ENCODE data around the gene CREBBP.

Gene CREBBP

GRCh38 chr16:3804426-3805016 lies 76.0 kb downstream of the CREBBP start:
- FAIRE-seq: no peak
- no peak for DNase-seq (ENCODE audit: insufficient read length, low spot score)
- TF ChIP-seq SPI1 (IDR thresholded peaks at IDR 0.05; ENCODE audit: low read depth, low read length) (no peak), POLR2A (IDR thresholded peaks at IDR 0.05; ENCODE audit: low read depth, low read length) (no peak), POLR2AphosphoS5 (IDR thresholded peaks at IDR 0.05; ENCODE audit: low read depth, low read length) (no peak), PAX5 (IDR thresholded peaks at IDR 0.05; ENCODE audit: insufficient read depth, low read length, severe bottlenecking) (no peak), TAF1 (IDR thresholded peaks at IDR 0.05; ENCODE audit: low read depth, low read length) (no peak), POU2F2 (IDR thresholded peaks at IDR 0.05; ENCODE audit: low read depth, low read length) (no peak)

GRCh38 chr16:3800477-3801270 lies 79.8 kb downstream of the CREBBP start:
- FAIRE-seq (no peak), DNase-seq (ENCODE audit: insufficient read length, low spot score) (no peak)
- TF ChIP-seq POLR2A (IDR thresholded peaks at IDR 0.05; ENCODE audit: low read depth, low read length): no peak
- TF ChIP-seq POLR2AphosphoS5 (IDR thresholded peaks at IDR 0.05; ENCODE audit: low read depth, low read length): no peak
- no peak for TF ChIP-seq SPI1 (IDR thresholded peaks at IDR 0.05; ENCODE audit: low read depth, low read length)
- no peak for TF ChIP-seq POU2F2 (IDR thresholded peaks at IDR 0.05; ENCODE audit: low read depth, low read length)
- no peak for TF ChIP-seq TAF1 (IDR thresholded peaks at IDR 0.05; ENCODE audit: low read depth, low read length)
- no peak for TF ChIP-seq PAX5 (IDR thresholded peaks at IDR 0.05; ENCODE audit: insufficient read depth, low read length, severe bottlenecking)

DNA sequence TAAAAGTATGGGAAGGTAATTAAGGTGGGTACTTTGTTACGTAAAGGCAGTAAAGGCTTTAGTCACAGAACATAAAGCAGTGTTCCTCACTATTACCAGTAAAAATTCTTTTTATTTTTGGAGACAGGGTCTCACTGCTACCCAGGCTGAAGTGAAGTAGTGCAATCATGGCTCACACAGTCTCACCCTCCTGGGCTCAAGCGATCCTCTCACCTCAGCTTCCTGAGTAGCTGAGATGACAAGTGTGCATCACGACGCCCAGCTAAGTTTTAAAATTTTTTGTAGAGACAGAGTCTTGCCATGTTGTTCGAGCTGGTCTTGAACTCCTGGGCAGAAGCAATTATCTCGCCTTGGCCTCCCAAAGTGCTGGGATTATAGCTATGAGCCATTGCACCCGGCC lies 80.5 kb downstream of the CREBBP start:
- FAIRE-seq: no peak
- no peak for DNase-seq (ENCODE audit: insufficient read length, low spot score)
- no peak for TF ChIP-seq PAX5 (IDR thresholded peaks at IDR 0.05; ENCODE audit: insufficient read depth, low read length, severe bottlenecking)

DNA sequence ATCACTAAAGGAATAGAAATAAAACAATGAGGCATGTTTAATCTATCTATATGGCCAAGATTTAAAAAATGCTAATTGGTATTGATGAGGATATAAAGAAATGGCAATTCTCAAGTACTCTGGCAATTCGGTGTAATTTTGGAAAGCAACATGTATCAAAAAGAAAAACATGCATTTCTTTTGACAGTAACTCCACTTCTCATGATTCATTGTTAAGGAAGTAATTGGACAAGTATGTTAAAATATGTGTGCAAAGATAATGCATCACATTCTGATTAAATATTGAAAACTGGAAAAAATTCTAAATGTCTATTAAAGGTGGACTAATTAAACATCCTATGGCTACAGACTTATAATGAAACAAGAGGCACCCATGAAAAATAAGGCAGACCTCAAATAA lies 81.2 kb downstream of the CREBBP start:
- no peak for TF ChIP-seq PAX5 (IDR thresholded peaks at IDR 0.05; ENCODE audit: insufficient read depth, low read length, severe bottlenecking)
- DNase-seq (ENCODE audit: insufficient read length, low spot score) (no peak), FAIRE-seq (no peak)

DNA sequence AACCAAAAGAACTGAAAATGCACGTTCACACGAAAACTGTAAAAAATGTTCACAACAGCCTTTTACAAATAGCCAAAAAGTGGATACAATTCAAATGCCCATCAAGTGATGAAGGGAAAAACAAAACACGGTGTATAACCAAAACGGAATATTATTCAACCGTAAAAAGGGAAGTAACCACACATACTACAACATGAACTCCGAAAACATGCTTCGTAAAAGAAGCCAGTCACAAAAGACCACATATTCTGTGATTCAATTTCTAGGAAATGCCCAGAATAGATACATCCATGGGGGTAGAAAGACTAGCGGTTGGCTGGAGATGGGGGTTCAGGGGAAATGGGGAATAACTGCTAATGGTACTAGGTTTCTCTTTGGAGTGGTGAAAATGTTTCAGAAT lies 81.7 kb downstream of the CREBBP start:
- FAIRE-seq (no peak), DNase-seq (ENCODE audit: insufficient read length, low spot score) (no peak)
- TF ChIP-seq POLR2AphosphoS5 (IDR thresholded peaks at IDR 0.05; ENCODE audit: low read depth, low read length) (no peak), POU2F2 (IDR thresholded peaks at IDR 0.05; ENCODE audit: low read depth, low read length) (no peak), POLR2A (IDR thresholded peaks at IDR 0.05; ENCODE audit: low read depth, low read length) (no peak), PAX5 (IDR thresholded peaks at IDR 0.05; ENCODE audit: insufficient read depth, low read length, severe bottlenecking) (no peak), TAF1 (IDR thresholded peaks at IDR 0.05; ENCODE audit: low read depth, low read length) (no peak), SPI1 (IDR thresholded peaks at IDR 0.05; ENCODE audit: low read depth, low read length) (no peak)

- FAIRE-seq (peak; percentile 64), DNase-seq (ENCODE audit: insufficient read length, low spot score) (no peak)
- no peak for TF ChIP-seq SPI1 (IDR thresholded peaks at IDR 0.05; ENCODE audit: low read depth, low read length)
- no peak for TF ChIP-seq TAF1 (IDR thresholded peaks at IDR 0.05; ENCODE audit: low read depth, low read length)
- TF ChIP-seq POLR2A (IDR thresholded peaks at IDR 0.05; ENCODE audit: low read depth, low read length): no peak
Observed at GRCh38 chr16:3797904-3798811, 82.4 kb downstream of the CREBBP start.

- no peak for TF ChIP-seq POLR2AphosphoS5 (IDR thresholded peaks at IDR 0.05; ENCODE audit: low read depth, low read length)
- no peak for DNase-seq (ENCODE audit: insufficient read length, low spot score)
- FAIRE-seq: no peak
Observed at GRCh38 chr16:3797473-3797872, 83.0 kb downstream of the CREBBP start.

DNA sequence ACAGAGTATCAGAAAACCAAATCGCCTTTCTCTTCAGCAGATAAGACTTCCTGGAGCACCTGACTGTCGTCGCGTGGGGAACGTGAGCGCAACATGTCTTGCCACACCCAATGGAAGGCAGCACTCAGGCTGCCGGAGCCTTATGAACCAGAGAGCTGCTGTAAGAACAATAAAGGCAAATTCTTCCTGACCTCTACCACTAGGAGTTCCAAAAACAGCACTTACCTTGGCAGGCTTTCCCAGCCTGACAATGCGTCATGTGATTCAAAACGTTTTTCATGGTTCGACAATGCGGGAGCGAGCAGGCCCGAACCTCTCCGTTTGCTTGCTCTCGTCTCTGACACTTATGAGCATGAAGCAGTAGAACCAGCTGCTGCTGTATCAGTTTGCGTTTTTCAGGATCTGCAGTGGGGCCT lies 87.3 kb downstream of the CREBBP start:
- TF ChIP-seq PAX5 (IDR thresholded peaks at IDR 0.05; ENCODE audit: insufficient read depth, low read length, severe bottlenecking) (no peak), POLR2A (IDR thresholded peaks at IDR 0.05; ENCODE audit: low read depth, low read length) (no peak), SPI1 (IDR thresholded peaks at IDR 0.05; ENCODE audit: low read depth, low read length) (no peak), TAF1 (IDR thresholded peaks at IDR 0.05; ENCODE audit: low read depth, low read length) (no peak), POU2F2 (IDR thresholded peaks at IDR 0.05; ENCODE audit: low read depth, low read length) (no peak), POLR2AphosphoS5 (IDR thresholded peaks at IDR 0.05; ENCODE audit: low read depth, low read length) (no peak)
- FAIRE-seq (no peak), DNase-seq (ENCODE audit: insufficient read length, low spot score) (no peak)

DNA sequence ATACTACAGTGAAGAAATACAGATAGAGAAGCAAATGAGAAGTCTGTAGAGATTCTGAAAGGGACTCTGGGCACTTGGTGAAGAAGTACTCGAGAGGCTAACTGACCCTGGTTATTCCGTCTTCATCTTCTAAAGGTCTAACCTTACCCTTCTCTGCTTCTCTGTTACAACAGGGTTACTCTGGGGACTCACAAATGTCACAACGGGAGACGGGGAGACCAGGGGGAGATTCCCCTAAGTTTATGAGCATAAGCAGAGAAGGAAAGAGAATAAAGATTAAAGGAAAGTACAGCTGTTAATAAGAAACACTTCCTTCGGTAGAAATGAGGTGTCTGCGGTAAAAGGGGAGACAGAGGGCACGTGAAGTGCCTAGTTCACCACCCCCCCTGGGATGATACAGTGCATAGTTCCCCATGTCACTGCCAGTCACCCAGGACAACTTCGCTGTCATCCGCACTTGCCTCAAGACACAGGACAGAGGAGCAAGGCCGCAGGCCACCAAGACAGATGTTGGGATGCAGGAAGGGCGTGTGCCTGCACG lies 88.0 kb downstream of the CREBBP start:
- no peak for FAIRE-seq
- no peak for TF ChIP-seq TAF1 (IDR thresholded peaks at IDR 0.05; ENCODE audit: low read depth, low read length)
- TF ChIP-seq POU2F2 (IDR thresholded peaks at IDR 0.05; ENCODE audit: low read depth, low read length): no peak
- no peak for TF ChIP-seq POLR2AphosphoS5 (IDR thresholded peaks at IDR 0.05; ENCODE audit: low read depth, low read length)
- TF ChIP-seq PAX5 (IDR thresholded peaks at IDR 0.05; ENCODE audit: insufficient read depth, low read length, severe bottlenecking): no peak
- TF ChIP-seq POLR2A (IDR thresholded peaks at IDR 0.05; ENCODE audit: low read depth, low read length): no peak
- no peak for TF ChIP-seq SPI1 (IDR thresholded peaks at IDR 0.05; ENCODE audit: low read depth, low read length)

GRCh38 chr16:3791701-3792100 lies 88.8 kb downstream of the CREBBP start:
- TF ChIP-seq TAF1 (IDR thresholded peaks at IDR 0.05; ENCODE audit: low read depth, low read length): no peak
- TF ChIP-seq SPI1 (IDR thresholded peaks at IDR 0.05; ENCODE audit: low read depth, low read length): no peak
- no peak for TF ChIP-seq POLR2AphosphoS5 (IDR thresholded peaks at IDR 0.05; ENCODE audit: low read depth, low read length)
- no peak for TF ChIP-seq POLR2A (IDR thresholded peaks at IDR 0.05; ENCODE audit: low read depth, low read length)
- no peak for TF ChIP-seq POU2F2 (IDR thresholded peaks at IDR 0.05; ENCODE audit: low read depth, low read length)
- DNase-seq (ENCODE audit: insufficient read length, low spot score) (no peak), FAIRE-seq (no peak)

More for the DNA sequence above, 88.0 kb downstream of the CREBBP start:
- DNase-seq (ENCODE audit: insufficient read length, low spot score): no peak
